Colonic mucosa (tissue), 4 donors: ENCODE measurements around the gene ADGRB3. TPM values are rescaled to one million over a fixed set of nuclear protein-coding genes. Genes with fewer than 3 reads are reported as not detected.

Experiments
- DNase-seq: peaks from one replicate; pipeline ENCODE4 v3.0.0-alpha.2; 2020
- H3K27ac ChIP-seq: fragments of 200-600 bp; one replicate; pipeline ENCODE4 v1.8.0; 2021
- H3K27me3 ChIP-seq: fragments of 200-600 bp; one replicate; pipeline ENCODE4 v1.8.0; 2021
- H3K36me3 ChIP-seq: fragments of 200-600 bp; one replicate; pipeline ENCODE4 v1.8.0; 2021
- H3K4me1 ChIP-seq: fragments of 200-600 bp; one replicate; pipeline ENCODE4 v1.8.0; 2021; ENCODE audit warnings: mild to moderate bottlenecking
- H3K4me3 ChIP-seq: fragments of 200-600 bp; one replicate; pipeline ENCODE4 v1.8.0; 2021
- H3K9ac ChIP-seq, 2 donors: one replicate each; pipeline ENCODE4 v1.7.0; 2013; ENCODE audit warnings: control low read depth in 2 of 2, low read depth in 2 of 2, low read length in 2 of 2
- H3K9me3 ChIP-seq: fragments of 200-600 bp; one replicate; pipeline ENCODE4 v1.8.0; 2021
- intact Hi-C: fragments of 100-400 bp; cut with DNase I; formaldehyde crosslinking; loops from one replicate; pipeline ENCODE4 v1.14.1; 2022
- total RNA-seq, 2 donors: library from RNA; stranded (reverse); fragmentation: NEBNext Ultra II Directional in 1 of 2; extraction: Animal tissue kit (Norgen Biotek cat#: 25700) in 1 of 2; gene quantifications; one replicate each; pipeline ENCODE4 v1.2.1, GENCODE V29; 2021
- TF ChIP-seq, protein P1 (sequence below): fragments of 200-600 bp; IDR thresholded peaks from one replicate; pipeline ENCODE4 v1.8.0; 2022; ENCODE audit warnings: antibody characterized with exemption, mild to moderate bottlenecking
- donor health status: healthy.
- donor health status: DM: no; HTN: no; CAD: no.
- donor health status: DM: no; HTN: no; CAD: no.

The ADGRB3 gene
- total RNA-seq, 2 donors from 2014 or later = 0.42 to 0.98 TPM

DNA sequence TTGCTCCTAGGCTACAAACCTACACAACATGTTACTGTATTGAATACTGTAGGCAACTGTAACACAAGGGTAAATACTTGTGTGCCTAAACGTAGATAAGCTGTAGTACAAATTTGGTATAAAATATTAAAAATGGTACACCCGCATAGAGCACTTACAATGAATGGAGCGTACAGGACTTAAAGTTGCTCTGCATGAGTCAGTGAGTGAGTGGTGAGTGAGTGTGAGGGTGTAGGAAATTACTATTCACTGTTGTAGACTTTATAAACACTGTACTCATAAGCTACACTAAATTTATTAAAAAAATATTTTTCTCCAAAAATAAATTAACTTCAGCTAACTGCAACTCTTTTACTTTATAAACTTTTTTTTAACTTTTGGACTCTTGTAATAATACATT lies 391.6 kb downstream of the ADGRB3 start:
- H3K9me3 ChIP-seq = no peaks in the 10 kb centered on the region
- TF ChIP-seq, protein P1, sequence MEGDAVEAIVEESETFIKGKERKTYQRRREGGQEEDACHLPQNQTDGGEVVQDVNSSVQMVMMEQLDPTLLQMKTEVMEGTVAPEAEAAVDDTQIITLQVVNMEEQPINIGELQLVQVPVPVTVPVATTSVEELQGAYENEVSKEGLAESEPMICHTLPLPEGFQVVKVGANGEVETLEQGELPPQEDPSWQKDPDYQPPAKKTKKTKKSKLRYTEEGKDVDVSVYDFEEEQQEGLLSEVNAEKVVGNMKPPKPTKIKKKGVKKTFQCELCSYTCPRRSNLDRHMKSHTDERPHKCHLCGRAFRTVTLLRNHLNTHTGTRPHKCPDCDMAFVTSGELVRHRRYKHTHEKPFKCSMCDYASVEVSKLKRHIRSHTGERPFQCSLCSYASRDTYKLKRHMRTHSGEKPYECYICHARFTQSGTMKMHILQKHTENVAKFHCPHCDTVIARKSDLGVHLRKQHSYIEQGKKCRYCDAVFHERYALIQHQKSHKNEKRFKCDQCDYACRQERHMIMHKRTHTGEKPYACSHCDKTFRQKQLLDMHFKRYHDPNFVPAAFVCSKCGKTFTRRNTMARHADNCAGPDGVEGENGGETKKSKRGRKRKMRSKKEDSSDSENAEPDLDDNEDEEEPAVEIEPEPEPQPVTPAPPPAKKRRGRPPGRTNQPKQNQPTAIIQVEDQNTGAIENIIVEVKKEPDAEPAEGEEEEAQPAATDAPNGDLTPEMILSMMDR = no peak
- no peak for DNase-seq
- no peak overlapping the region for H3K4me3 ChIP-seq
- no peaks in the 10 kb centered on the region for H3K36me3 ChIP-seq
- no peak overlapping the region for H3K9ac ChIP-seq
- no peaks in the 10 kb centered on the region for H3K4me1 ChIP-seq
- H3K27me3 ChIP-seq = no peaks in the 10 kb centered on the region
- intact Hi-C loops = no loop called here
- H3K27ac ChIP-seq = no peak overlapping the region

DNA sequence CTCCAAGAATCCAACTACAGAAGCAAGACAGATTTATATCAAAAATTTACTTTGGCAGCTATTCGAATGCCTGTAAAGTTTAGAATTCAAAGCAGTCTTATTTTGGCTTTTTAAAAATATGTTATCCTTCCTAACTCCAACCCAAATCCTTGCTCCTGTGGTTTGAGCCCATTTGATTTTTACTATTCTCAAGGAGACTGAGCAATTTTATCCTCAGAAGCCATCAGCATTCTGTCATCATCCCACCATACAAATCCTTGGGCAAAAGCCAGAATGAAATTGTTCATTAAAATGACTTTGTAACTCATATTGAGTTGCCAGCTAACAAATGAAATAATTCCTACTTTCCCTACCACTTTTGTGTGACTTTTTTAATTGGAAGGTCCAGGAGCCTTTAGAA lies 392.8 kb downstream of the ADGRB3 start:
- no peak overlapping the region for H3K27ac ChIP-seq
- H3K4me1 ChIP-seq = no peaks in the 10 kb centered on the region
- H3K27me3 ChIP-seq = no peaks in the 10 kb centered on the region
- H3K4me3 ChIP-seq = no peak overlapping the region
- DNase-seq = no peak
- intact Hi-C loops = no loop called here
- no peak overlapping the region for H3K9ac ChIP-seq
- no peaks in the 10 kb centered on the region for H3K9me3 ChIP-seq
- TF ChIP-seq, protein P1 = no peak
- H3K36me3 ChIP-seq = no peaks in the 10 kb centered on the region

DNA sequence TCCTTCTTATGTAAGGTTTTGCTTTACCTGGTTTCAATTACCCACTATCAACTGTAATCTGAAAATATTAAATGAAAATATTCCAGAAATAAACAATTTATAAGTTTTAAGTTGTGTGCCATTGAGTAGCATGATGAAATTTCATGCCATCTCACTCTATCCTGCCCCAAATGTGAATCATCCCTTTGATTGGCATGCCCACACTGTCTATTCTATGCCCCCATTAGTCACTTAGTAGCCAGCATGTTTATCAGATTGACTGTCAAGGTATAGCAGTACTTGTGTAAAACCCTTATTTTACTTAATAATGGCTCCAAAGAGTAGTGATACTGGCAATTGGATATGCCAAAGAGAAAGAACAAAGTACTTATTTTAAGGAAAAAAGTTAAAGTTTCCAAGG lies 403.8 kb downstream of the ADGRB3 start:
- H3K9me3 ChIP-seq = no peaks in the 10 kb centered on the region
- no peak overlapping the region for H3K27ac ChIP-seq
- no peaks in the 10 kb centered on the region for H3K4me1 ChIP-seq
- DNase-seq = no peak
- no peaks in the 10 kb centered on the region for H3K27me3 ChIP-seq
- TF ChIP-seq, protein P1 = no peak
- no peak overlapping the region for H3K4me3 ChIP-seq
- no peaks in the 10 kb centered on the region for H3K36me3 ChIP-seq
- intact Hi-C loops = no loop called here
- no peak overlapping the region for H3K9ac ChIP-seq

DNA sequence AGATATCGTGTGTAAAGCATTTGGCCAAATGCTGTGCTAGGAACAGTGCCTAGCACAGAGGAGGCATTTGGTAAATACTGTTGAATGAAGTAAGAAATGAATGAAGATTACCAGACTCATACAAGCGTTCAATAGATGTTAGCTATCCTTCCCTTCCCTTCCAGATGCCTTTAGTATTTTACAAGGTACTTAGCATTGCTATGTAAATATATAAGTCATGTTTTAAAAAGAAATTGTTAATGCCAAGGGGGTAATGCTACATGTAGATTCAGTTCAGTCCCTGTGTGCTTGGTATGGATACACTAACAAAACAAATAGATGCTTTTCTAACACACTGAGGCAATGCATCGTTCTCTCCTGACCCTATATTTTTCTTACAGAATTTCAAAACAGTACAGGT lies 407.2 kb downstream of the ADGRB3 start:
- Histone ChIP-seq H3K9me3 (no peaks in the 10 kb centered on the region), H3K27ac (no peak overlapping the region), H3K36me3 (no peaks in the 10 kb centered on the region), H3K27me3 (no peaks in the 10 kb centered on the region), H3K4me3 (no peak overlapping the region), H3K4me1 (no peaks in the 10 kb centered on the region), H3K9ac (no peak overlapping the region)
- no peak for DNase-seq
- TF ChIP-seq, protein P1 = no peak
- intact Hi-C loops = no loop called here

DNA sequence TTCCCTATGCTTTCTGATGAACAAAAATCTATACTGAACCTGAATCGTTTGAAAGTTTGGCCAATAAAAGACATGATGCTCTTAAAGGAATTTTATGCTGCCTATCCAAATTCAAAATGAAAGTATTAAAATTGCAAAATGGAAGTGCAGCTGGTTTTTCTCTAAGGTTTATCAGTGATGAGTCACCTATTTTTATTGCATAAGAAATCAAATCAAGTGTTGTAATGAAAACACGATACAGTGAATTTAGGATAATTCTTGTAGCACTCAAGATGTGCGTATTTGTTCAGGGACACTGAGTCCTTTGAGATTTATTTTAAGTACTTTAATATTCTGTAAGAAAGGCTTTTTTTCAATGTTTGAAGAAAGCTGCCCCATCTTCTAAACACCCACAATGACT lies 409.5 kb downstream of the ADGRB3 start:
- no peaks in the 10 kb centered on the region for H3K36me3 ChIP-seq
- TF ChIP-seq, protein P1 = no peak
- no peak overlapping the region for H3K27ac ChIP-seq
- DNase-seq = no peak
- intact Hi-C loops = no loop called here
- H3K4me1 ChIP-seq = no peaks in the 10 kb centered on the region
- no peak overlapping the region for H3K4me3 ChIP-seq
- no peak overlapping the region for H3K9ac ChIP-seq
- H3K27me3 ChIP-seq = no peaks in the 10 kb centered on the region
- no peaks in the 10 kb centered on the region for H3K9me3 ChIP-seq

DNA sequence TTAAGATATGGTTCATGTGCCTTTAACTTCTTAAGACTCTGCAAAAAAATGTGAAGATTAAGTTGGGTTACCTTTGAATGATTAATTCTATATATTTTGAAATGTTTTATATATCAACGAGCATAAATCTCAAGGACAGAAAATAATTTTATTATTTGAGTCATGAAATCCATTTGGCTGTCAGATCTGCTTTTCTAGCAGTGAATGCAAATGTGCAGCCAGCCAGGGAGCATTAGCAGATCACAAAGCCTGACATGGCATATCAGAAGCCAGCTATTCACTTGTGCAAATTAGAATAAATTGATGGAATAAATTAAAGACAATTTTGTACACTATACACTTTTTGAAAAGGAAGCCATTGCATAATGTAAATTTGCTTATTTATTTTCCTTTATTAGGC lies 424.3 kb downstream of the ADGRB3 start:
- TF ChIP-seq, protein P1 = no peak
- no peaks in the 10 kb centered on the region for H3K36me3 ChIP-seq
- no peak overlapping the region for H3K27ac ChIP-seq

More for the DNA sequence above, 424.3 kb downstream of the ADGRB3 start:
- DNase-seq = no peak
- no peaks in the 10 kb centered on the region for H3K4me1 ChIP-seq
- no peak overlapping the region for H3K9ac ChIP-seq
- H3K9me3 ChIP-seq = no peaks in the 10 kb centered on the region
- no peaks in the 10 kb centered on the region for H3K27me3 ChIP-seq
- H3K4me3 ChIP-seq = no peak overlapping the region
- intact Hi-C loops = no loop called here
